Prostate gland (tissue), 2 donors: Measurements from ENCODE around the gene BTBD18.

Experiments
- CTCF ChIP-seq, 4 experiments: fragments of 200-600 bp in 2 of 4; fragments of 450-650 bp in 2 of 4; sonication (generic) in 2 of 4; IDR thresholded peaks; 1 replicate in 3 of 4; 2 replicates in 1 of 4; pipeline ENCODE4 v1.5.1; 2016 to 2019; ENCODE audit warnings: antibody characterized with exemption in 4 of 4, mild to moderate bottlenecking in 2 of 4, moderate library complexity in 2 of 4
- POLR2A ChIP-seq: fragments of 450-650 bp; IDR thresholded peaks from one replicate; pipeline ENCODE4 v1.6.1; 2016; ENCODE audit warnings: antibody characterized with exemption, mild to moderate bottlenecking
- POLR2AphosphoS5 ChIP-seq: sonication (generic); formaldehyde crosslinking; IDR thresholded peaks from one replicate; pipeline ENCODE4 v1.6.1; 2017; ENCODE audit warnings: antibody characterized with exemption

DNA sequence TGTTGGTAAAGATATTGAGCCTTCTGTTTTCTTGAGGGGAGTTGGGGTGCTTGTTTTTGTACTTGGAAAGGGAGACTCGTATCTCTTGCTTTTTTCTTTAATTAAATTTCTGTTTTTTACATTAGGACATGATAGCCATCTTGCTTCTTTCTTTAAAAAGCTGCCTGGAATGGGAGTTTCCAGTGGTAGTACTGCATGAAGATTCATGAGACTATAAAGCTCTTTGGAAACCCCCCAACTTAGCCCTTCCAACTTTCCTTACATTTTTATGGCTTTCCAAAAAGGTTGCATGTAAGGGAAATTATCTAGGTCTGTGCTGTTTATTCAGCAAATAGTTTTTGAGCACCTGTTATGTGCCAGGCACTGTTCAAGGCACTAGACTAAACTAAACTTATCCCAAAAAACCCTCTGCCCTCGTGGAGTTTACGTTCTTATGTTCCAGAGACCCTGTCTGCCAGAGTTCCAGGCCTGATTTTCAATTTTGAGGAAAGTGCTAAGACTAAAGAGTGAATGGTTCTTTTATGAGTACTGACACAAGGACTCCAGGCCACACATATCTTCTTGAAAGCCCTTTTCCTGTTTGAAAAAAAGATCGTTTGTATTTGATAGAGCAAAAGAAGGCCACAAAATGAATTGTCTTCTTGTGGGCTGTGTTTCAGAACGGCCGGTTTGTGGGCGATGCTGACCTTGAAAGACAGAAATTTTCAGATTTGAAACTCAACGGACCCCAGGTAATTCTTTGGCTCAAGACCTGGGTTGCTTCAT is 41.9 kb upstream of the BTBD18 start:
- no peak for TF ChIP-seq CTCF (IDR thresholded peaks at IDR 0.05)
- no peak for TF ChIP-seq POLR2AphosphoS5
- TF ChIP-seq POLR2A: no peak
